ENCODE results near the gene DSG2.

DNA sequence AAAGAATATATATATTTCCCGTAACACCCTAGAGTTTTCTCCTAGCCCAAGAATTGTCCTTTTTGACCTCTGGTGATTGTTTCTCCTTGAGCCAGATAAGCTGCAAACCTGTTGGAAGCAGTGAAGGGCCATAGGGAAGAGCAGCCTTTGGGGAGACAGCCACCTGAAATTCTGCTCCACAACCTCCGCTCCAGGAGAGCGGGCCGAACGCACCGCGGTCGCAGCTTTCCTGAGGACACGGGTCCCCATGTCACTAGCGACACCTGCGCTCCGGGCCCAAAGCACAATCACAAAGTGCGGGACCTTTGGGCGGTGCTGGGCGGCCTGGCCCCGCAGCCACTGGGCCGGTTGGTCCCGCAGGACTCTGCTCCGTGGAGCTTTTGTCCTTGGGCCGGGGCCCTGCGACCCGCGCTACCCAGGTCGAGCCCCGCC lies 557 bp upstream of the DSG2 start:
- TF ChIP-seq, protein P1, sequence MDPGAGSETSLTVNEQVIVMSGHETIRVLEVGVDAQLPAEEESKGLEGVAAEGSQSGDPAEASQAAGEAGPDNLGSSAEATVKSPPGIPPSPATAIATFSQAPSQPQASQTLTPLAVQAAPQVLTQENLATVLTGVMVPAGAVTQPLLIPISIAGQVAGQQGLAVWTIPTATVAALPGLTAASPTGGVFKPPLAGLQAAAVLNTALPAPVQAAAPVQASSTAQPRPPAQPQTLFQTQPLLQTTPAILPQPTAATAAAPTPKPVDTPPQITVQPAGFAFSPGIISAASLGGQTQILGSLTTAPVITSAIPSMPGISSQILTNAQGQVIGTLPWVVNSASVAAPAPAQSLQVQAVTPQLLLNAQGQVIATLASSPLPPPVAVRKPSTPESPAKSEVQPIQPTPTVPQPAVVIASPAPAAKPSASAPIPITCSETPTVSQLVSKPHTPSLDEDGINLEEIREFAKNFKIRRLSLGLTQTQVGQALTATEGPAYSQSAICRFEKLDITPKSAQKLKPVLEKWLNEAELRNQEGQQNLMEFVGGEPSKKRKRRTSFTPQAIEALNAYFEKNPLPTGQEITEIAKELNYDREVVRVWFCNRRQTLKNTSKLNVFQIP (CRISPR knock-in tag; IDR thresholded peaks at IDR 0.05; ENCODE audit: borderline replicate concordance, low read depth) = no peak
- TF ChIP-seq, protein P2, sequence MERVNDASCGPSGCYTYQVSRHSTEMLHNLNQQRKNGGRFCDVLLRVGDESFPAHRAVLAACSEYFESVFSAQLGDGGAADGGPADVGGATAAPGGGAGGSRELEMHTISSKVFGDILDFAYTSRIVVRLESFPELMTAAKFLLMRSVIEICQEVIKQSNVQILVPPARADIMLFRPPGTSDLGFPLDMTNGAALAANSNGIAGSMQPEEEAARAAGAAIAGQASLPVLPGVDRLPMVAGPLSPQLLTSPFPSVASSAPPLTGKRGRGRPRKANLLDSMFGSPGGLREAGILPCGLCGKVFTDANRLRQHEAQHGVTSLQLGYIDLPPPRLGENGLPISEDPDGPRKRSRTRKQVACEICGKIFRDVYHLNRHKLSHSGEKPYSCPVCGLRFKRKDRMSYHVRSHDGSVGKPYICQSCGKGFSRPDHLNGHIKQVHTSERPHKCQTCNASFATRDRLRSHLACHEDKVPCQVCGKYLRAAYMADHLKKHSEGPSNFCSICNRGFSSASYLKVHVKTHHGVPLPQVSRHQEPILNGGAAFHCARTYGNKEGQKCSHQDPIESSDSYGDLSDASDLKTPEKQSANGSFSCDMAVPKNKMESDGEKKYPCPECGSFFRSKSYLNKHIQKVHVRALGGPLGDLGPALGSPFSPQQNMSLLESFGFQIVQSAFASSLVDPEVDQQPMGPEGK (CRISPR knock-in tag; IDR thresholded peaks at IDR 0.05; ENCODE audit: borderline replicate concordance) = no peak
- no peak for TF ChIP-seq ZFP3 (CRISPR knock-in tag; IDR thresholded peaks at IDR 0.05)
- no peak for TF ChIP-seq CSDC2 (CRISPR knock-in tag; IDR thresholded peaks at IDR 0.05)
- TF ChIP-seq, protein P3, sequence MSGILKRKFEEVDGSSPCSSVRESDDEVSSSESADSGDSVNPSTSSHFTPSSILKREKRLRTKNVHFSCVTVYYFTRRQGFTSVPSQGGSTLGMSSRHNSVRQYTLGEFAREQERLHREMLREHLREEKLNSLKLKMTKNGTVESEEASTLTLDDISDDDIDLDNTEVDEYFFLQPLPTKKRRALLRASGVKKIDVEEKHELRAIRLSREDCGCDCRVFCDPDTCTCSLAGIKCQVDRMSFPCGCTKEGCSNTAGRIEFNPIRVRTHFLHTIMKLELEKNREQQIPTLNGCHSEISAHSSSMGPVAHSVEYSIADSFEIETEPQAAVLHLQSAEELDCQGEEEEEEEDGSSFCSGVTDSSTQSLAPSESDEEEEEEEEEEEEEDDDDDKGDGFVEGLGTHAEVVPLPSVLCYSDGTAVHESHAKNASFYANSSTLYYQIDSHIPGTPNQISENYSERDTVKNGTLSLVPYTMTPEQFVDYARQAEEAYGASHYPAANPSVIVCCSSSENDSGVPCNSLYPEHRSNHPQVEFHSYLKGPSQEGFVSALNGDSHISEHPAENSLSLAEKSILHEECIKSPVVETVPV (CRISPR knock-in tag; IDR thresholded peaks at IDR 0.05) = no peak
- no peak for TF ChIP-seq ESRRG (CRISPR knock-in tag; IDR thresholded peaks at IDR 0.05)
